Measurements from ENCODE around the gene GIGYF1.
"Not testable (repeated sequence)": the region's sequence is repeated elsewhere in the genome, so short reads cannot be mapped to it uniquely, and the experiment has no call there.

GIGYF1 gene

DNA sequence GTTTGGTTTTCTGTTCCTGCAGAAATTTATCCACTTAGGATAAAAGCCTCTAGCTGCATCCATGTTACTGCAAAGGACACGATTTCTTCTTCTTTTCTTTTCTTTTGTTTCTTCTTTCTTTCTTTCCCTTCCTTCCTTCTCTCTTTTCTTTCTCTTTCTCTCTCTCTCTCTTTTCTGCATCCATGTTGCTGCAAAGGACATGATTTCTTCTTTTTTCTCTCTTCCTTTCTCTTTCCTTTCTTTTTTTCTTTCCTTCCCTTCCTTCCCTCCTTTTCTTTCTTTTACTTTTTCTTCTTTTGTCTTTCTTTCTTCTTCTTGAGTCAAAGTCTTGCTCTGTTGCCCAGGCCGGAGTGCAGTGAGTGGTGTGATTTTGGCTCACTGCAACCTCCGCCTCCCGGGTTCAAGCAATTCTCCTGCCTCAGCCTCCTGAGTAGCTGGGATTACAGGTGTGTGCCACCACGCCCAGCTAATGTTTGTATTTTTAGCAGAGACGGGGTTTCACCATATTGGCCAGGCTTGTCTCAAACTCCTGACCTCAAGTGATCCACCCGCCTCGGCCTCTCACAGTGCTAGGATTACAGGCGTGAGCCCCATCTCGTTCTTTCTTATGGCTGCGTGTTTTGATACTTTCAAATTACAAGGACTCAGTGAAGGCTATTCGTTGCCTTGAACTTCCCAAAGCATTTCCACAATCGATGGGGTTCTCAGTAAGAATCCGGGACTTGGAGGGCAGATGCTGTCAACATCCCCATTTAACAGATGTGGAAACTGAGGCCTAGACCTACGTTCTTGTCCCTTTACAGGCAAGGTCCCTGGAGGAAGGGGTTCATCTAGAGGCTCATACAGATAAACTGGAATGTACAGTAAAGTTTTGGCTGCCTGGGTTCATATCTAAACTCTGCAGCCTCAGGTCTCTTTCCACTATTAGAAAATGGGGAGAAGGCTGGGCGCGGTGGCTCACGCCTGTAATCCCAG lies 22.4 kb downstream of the GIGYF1 start:
- DNase-seq (ENCODE audit: low read depth in 2 of 2): no peak

DNA sequence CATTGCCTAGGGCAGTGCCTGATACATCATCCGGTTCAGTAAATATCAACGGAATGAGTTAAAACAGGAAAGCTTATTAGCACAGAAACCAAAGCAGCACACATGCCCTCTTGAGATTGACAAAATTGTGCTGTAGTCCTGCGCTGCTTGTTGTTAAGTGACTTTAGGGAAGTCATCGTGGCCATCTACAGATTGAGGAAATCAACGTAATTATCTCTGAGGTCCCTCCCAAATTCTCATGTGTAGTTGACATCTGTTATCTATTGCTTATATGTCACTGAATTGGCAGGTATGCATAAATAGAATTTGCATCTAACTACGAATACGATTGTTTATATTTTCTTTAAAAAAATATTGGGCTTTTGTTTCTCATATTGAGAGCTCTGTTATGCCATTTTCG lies 24.0 kb downstream of the GIGYF1 start:
- no peak for DNase-seq (ENCODE audit: low read depth in 2 of 2)

DNA sequence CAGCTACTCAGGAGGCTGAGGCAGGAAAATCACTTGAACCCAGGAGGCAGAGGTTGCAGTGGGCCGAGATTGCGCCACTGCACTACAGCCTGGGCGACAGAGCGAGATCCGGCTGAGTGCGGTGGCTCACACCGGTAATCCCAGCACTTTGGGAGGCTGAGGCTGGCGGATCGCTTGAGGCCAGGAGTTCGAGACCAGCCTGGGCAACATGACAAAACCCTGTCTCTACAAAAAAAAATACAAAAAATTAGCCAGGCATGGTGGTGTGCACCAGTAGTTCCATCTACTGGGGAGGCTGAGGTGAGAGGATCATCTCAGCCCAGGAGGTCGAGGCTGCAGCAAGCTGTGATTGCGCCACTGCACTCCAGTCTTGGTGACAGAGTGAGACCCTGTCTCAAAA lies 24.9 kb downstream of the GIGYF1 start:
- DNase-seq (ENCODE audit: low read depth in 2 of 2): not testable (repeated sequence)

DNA sequence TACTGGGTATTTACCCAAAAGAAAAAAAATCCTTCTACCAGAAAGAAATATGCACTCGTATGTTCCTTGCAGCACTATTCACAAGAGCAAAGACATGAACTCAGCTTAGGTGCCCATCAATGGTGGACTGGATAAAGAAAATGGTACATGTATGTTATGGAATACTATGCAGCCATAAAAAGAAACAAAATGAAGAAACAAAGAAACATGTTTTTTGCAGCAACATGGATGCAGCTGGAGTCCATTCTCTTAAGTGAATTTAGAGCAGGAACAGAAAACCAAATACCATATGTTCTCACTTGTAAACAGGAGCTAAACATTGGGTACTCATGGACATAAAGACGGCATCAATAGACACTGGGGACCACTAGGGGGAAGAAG lies 26.0 kb downstream of the GIGYF1 start:
- no peak for DNase-seq (ENCODE audit: low read depth in 2 of 2)

DNA sequence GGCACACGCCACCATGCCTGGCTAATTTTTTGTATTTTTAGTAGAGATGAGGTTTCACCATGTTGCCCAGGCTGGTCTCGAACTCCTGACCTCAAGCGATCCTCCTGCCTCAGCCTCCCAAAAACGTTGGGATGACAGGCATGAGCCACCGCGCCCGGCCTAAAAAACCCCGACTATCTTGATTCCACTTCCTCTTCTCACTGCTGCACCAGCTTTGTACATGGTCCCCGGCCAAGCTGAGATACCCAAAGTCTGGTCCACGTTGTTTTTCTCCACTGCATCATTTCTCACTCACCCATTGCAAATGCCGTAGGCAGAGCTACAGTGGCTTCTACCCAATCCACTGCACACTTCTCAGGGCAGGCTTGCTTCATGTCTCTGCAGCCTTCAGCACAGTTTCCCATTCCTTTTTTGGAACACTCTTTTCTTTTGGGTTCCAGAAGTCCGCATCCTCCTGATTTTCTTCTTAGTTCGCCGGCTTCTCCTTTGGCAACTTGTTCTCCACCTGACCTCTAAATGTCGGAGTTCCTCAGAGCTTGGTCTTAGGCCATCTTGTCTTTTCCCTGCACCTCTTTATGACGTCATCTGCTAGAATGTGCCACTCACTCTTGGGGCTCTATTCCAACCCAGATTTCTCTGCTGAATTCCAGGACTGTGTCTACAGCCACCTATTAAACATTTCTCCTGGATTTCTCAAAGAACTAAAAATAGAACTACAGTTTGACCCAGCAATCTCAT lies 26.6 kb downstream of the GIGYF1 start:
- DNase-seq (ENCODE audit: low read depth in 2 of 2): no peak

DNA sequence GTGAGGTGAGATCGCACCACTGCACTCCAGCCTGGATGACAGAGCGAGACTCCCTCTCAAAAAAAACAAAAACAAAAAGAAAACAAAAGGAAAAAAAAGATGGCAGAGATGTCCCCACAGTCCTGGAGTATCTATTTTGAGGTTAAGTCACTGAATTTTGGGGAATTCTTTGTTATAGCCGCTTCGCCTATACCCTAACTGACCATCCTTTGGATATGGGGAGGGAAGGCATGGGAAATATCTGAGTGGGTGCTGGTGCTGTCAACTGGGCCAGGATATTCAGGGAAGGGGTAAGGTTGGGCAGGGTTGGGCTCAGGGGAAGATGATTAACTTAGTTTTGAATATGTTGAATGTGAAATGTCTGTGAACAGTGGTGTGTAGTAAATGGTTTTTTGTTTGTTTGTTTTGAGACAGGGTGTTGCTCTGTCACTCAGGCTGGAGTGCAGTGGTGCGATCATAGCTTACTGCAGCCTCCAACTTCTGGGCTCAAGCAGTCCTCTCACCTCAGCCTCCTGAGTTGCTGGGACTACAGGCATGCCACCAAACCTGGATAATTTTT lies 28.8 kb downstream of the GIGYF1 start:
- DNase-seq (ENCODE audit: low read depth in 2 of 2): no peak

DNA sequence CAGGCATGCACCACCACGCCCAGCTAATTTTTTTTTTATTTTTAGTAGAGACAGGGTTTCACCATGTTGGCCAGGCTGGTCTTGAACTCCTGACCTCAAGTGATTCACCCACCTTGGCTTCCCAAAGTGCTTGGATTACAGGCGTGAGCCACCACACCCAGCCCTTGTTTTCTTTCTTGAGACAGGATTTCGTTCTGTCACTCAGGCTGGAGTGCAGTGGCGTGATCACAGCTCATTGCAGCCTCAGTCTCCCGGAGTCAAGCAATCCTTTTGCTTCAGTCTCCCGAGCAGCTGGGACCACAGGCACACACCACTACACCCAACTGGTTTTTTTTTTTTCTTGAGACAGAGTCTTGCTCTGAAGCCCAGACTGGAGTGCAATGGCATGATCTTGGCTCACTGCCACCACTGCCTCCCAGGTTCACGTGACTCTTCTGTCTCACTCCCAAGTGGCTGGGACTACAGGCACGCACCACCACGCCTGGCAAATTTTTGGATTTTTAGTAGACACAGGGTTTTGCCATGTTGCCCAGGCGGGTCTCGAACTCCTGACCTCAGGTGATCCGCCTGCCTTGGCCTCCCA lies 31.8 kb downstream of the GIGYF1 start:
- not testable (repeated sequence) for DNase-seq (ENCODE audit: low read depth in 2 of 2)

DNA sequence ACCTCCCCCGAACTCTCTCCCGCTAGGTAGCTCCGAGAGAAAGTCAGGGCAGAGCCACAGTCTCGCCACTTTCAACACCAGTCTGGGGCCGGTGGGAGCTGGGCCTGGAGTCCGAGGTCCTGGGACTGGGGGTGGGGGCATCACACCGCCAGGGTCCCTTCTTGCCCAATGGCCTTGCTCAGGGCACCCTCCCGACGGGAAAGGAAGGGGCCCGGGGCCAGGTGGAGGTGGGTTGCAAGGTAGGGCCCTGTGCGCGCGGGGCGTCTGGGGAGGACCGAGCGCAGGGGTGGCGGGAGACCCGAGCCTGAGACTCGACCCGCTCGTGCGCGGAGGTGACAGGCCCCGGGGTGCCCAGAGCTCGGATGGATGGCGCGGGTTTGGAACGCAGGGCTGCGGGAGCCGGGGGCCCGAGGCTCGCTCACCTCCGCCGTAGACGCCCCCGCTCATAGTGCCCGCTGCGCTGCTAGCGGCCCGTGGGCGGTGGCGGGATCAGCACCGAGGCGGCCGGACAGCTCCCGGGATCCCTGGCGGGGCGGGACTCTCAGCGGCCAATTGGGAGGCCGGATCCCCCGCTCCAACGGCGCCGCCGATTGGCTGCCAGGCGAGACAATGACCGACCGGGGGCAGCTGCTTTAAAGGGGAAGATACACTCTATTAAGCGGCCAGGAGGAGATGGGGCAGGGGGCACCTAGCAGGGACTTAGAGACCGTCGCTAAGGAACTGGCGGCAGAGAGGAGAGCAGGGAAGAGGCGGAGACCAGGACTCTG lies 38.0 kb downstream of the GIGYF1 start, which contains the start of gene ACTL6B:
TSS of gene ACTL6B (minus strand) at position 541 of the 767 bp plus-strand sequence. CDS start at position 447, 94 bp downstream.
- DNase-seq (ENCODE audit: low read depth in 2 of 2): peak in 1 of 2 donors; percentile 57

DNA sequence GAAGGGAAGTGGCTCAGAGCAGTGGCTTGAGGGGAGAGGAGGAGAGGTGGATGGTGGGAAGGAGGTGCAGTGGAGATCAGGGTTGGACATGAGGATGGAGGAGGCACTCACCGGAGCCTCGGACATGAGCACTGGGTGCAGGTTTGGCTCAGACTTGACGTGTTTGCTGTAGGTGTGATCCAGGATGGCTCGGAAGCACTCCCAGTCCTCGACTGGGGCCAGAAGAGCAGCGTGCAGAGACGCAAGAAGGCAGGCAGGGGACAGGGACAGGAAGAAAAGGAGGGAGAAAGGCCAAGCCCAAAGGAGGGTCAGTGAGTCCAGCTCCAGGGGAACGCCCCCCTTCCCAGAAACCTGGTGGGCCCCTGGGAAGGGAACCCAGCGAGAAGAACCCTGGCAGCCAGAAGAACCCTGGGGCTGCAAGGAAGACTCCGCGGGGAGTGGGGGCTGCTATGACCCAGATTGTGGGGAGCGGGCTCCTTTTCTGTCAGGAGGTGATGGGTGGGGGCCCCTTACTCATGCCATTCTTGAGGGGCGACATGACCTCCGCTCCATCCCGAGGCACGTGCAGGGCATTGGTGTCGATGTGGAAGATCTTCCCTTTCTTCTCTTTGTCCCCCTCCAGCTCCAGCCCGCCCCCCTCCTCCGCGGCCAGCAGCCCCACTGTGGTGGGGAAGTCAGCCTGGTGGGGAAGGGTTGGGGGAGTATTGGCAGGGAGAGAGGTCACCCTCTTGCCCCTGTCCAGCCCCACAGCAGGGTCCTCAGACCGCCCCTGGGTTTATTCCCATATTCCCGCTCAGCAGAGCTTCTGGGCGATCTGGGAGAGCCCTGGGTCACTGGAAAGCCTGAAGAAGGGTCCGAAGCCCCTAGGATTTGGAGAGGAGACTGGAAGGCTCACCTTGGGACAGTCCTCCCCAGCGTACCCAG lies 38.9 kb downstream of the GIGYF1 start:
- DNase-seq (ENCODE audit: low read depth in 2 of 2): no peak

DNA sequence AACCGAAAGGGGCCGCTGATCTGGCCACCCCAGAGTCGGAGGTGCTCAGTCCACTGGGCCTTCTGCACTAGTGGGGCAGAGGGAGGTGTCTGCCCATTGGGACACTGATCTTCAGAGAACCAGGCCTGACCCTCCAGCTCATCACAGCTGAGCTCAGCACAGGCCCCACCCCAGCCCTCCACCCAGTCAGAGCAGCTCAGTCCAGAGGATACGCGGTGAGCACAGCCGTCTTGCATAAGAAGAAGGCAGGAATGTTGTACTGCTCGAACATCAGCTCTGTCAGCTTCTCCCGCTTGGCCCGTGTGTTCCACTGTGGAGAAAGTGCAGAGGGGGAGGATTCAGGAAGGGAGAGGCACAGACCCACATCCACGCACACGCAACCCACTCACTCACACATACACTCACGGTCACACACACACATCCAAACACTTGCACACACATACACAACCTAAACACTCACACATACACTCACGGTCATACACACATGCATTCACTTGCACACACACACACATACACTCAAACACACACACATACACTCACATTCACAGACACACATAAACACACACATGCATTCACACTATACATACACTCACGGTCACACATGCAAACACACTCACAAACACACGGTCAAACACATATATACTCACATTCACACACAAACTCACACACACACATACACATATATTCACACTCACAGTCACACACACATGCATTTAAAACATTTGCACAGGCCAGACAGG lies 44.1 kb downstream of the GIGYF1 start:
- no peak for DNase-seq (ENCODE audit: low read depth in 2 of 2)

DNA sequence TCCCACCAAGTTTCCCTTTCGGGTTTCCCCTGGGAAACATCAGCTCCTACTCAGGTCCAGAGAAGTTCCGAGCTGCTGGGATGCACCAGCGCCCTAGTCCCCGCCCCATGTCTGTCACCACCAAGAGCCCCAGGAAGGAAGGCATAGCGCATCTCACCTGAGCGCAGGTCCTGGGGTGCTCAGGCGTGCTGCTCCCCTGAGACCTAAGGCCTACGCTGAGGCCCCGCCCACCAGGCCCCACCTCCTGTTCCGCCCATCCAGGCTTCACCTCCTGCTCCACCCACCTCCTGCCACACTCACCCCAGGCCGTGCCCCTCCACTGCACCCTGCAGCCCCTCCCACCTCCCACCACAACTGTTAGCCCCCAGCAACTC lies 51.5 kb downstream of the GIGYF1 start:
- DNase-seq (ENCODE audit: low read depth in 2 of 2): peak in 1 of 2 donors; percentile 30

DNA sequence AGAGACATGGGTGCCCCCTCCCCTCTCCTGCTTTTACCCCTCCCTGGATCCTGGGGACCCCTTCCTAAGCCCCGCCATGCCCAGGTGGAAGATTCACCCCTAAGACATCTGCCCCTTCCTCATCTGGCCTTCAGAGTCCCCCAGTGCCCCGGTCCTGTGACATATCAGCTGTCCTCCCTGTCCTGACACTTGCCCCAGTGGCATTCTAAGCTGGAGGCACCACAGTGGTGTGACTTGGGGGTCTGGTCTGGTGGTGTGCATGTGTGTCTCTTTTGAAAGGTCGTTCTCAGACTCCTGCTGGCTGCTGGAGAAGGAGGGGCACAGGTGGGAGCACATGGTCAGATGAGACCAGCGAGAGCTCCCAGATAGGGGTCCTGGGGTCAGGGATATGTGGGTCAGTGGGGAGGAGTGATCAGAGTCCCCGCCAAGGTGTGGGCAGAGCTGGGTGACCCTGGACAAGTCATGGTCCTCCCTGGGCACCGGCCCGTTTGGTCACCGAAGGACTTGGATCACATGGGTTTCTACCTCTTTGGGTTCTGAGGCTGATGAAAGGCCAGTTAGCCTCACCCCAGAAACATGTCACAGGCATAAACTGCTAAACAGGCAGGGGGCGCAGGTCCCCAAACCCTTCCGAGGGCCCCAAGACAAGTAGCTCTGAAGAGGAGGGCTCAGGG lies 52.1 kb downstream of the GIGYF1 start:
- no peak for DNase-seq (ENCODE audit: low read depth in 2 of 2)

DNA sequence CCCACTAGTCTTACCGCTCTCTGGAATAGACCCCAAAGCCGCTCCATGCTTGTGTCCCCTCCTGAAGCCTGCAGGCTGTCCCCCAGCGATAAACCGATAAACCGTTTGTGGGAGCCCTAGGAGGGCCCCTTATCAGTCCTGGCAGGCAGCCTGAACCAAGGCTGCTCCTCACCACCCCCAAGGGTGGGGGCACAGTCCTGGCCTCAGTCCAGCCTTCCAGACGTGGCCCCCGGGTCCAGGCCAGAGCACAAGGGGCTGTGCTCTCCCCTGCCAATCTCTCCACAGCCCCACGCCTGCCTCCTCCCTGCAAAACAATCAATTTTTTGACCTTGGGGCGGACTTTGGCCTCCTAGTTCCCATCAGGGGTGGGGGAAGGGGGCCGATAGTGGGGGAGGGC lies 52.6 kb downstream of the GIGYF1 start, which contains the start of gene TFR2:
TSS of gene TFR2 (minus strand) at position 90 of the 397 bp plus-strand sequence. CDS start at position 47, 43 bp downstream.
- no peak for DNase-seq (ENCODE audit: low read depth in 2 of 2)

DNA sequence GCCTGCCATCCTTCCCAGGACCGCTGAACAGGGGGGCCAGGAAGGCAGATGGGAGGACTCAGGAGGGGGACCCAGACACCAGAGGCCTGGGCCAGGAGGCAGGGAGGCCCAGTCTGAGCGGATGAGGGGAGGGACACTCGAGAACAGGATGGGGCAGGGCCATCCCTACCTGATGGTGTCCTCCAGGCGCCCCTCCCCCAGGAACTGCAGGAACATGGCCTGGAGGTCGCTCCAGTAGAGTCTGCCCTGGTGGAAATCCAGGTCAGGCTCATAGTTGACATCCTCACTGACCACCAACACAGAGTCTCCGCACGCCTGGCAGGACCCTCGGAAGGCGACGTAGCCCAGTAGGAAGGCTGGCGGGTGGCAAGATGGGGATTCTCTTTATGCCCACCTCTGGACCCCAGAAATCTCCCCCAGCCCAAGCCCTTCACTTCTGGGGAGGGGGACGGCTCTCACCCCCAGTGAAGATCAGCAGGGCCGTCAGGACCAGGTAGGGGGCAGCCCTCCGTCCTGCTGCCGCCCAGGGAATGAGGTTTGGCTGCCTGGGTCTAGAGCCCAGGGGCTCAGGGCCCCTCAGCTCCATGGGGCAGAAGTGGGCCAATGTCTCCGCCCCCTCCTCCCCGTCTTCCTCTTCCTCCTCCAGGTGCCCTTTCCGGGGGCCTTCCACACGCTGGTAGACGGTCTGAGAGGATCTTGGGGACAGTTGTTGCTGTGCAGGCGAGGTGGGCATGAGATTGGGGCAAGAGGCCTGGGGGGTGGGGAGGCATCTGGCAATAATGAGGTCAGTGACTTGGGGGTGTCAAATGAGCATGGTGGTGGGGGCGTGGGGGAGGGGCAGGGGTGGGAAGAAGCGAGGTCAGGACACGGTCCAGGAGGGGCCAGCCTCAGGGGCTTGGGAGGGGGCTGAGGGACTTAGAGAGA lies 53.3 kb downstream of the GIGYF1 start:
- no peak for DNase-seq (ENCODE audit: low read depth in 2 of 2)

DNA sequence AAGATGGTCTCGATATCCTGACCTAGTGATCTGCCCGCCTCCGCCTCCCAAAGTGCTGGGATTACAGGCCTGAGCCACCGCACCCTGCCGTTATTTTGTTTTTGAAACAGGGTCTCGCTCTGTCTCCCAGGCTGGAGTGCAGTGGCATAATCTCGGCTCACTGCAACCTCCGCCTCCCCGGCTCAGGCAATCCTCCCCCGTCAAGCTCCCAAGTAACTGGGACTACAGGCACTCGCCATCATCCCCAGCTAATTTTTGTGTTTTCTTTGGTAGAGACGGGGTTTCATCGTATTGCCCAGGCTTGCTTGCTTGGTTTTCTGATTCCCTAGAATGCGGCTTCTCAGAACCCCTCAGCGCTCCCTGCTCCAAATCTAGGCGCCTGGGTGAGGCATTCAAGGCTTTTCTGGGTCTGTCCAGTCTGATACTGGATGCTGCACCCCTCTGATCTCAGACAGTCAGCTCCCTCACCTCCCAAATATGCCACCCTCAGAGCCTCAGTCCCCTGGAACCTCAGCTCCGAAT lies 54.0 kb downstream of the GIGYF1 start:
- DNase-seq (ENCODE audit: low read depth in 2 of 2): no peak

DNA sequence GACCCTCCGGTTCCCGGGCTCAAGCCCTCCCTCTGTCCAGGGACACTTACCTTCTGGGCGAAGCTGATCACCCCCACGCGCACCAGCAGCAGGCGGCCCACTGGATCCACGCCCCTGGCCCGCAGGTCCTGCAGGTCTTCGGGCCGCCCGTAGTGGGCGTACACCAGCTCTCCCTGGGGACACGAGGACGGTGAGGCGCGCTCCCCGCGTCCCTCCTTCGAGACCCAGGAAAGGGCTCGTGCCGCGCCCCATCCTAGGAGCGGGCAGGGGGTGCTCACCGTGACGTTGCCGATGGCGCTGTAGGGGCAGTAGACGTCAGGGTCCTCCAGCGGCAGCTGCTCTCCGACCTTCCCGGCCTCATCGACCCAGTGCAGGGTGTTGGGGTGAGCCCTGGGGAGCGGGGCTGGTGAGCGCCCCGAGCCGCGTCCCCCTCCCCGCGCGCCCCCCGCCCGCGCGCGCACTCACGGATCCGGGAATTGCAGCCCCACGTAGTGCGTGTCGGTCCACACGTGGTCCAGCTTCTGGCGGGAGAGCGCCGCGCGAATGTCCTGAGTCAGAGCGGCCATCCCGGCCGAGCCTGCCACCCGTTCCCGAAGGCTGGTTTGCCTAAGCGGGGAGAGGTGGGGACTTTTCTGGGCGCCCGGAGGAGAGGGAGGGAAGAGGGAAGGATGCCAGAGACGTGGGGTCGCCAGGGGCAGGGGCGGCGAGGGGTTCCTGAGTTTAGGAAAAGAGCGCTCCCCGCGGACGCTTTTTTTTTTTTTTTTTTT lies 60.9 kb downstream of the GIGYF1 start:
- peak in 1 of 2 donors; percentile 56 for DNase-seq (ENCODE audit: low read depth in 2 of 2)

DNA sequence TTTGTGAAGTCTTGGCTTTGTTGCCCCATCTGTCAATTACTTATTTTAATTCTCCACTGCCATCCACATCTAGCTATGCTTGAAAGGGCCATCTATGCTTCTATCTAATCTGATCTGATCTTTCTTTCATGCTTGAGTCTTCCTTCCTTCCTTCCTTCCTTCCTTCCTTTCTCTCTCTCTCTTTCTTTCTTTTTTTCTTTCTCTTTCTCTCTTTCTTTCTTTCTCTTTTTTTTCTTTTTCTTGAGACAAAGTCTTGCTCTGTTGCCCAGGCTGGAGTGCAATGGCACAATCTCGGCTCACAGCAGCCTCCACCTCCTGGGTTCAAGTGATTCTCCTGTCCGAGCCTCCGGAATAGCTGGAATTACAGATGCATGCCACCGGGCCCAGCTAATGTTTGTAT lies 64.0 kb downstream of the GIGYF1 start:
- DNase-seq (ENCODE audit: low read depth in 2 of 2): no peak
